Neural progenitor cell (in vitro differentiated cells): ENCODE results near the gene ZNF277. TPM values are rescaled to one million over a fixed set of nuclear protein-coding genes. Genes with fewer than 3 reads are reported as not detected.

Source experiments
- DNase-seq: peaks from one replicate; pipeline ENCODE4 v3.0.0-alpha.2; 2016; ENCODE audit warnings: low spot score
- H2AFZ ChIP-seq: fragments of 200-600 bp; sonication (generic); replicated peaks from 2 replicates; pipeline ENCODE4 v1.6.1; 2016; ENCODE audit warnings: antibody characterized with exemption
- H3F3A ChIP-seq: fragments of 200-600 bp; sonication (generic); 2 replicates; pipeline ENCODE4 v1.6.1; 2016; ENCODE audit warnings: antibody characterized with exemption, low read depth
- H3K27ac ChIP-seq: fragments of 200-600 bp; sonication (generic); 2 replicates; pipeline ENCODE4 v1.5.1; 2016; ENCODE audit warnings: mild to moderate bottlenecking
- H3K27me3 ChIP-seq: fragments of 200-600 bp; sonication (generic); 2 replicates; pipeline ENCODE4 v1.6.1; 2016; ENCODE audit warnings: mild to moderate bottlenecking, moderate library complexity
- H3K36me3 ChIP-seq: fragments of 200-600 bp; sonication (generic); 2 replicates; pipeline ENCODE4 v1.5.1; 2016
- H3K4me1 ChIP-seq: fragments of 200-600 bp; sonication (generic); 2 replicates; pipeline ENCODE4 v1.6.1; 2016; ENCODE audit warnings: mixed run types
- H3K4me2 ChIP-seq: fragments of 200-600 bp; sonication (generic); 2 replicates; pipeline ENCODE4 v1.6.1; 2016
- H3K4me3 ChIP-seq: fragments of 200-600 bp; sonication (generic); 2 replicates; pipeline ENCODE4 v1.5.1; 2016
- H3K79me2 ChIP-seq: fragments of 200-600 bp; sonication (generic); 2 replicates; pipeline ENCODE4 v1.6.1; 2016; ENCODE audit warnings: low read depth
- H3K9ac ChIP-seq: fragments of 200-600 bp; sonication (generic); 2 replicates; pipeline ENCODE4 v1.6.1; 2016
- H3K9me3 ChIP-seq: fragments of 200-600 bp; sonication (generic); 2 replicates; pipeline ENCODE4 v1.5.1; 2016; ENCODE audit warnings: low read depth
- H4K20me1 ChIP-seq: fragments of 200-600 bp; sonication (generic); 2 replicates; pipeline ENCODE4 v1.6.1; 2016; ENCODE audit warnings: low read depth
- H3K27ac Mint-ChIP-seq: 3 replicates; pipeline ENCODE4 v1.8.0; 2021; ENCODE audit warnings: mixed read lengths
- H3K27me3 Mint-ChIP-seq: 2 replicates; pipeline ENCODE4 v1.8.0; 2022; ENCODE audit warnings: low read depth, mild to moderate bottlenecking, inconsistent platforms, moderate library complexity, mixed read lengths; ENCODE audit not compliant: insufficient read depth
- H3K36me3 Mint-ChIP-seq: 3 replicates; pipeline ENCODE4 v1.8.0; 2021; ENCODE audit warnings: mixed read lengths
- H3K4me1 Mint-ChIP-seq: 3 replicates; pipeline ENCODE4 v1.8.0; 2021; ENCODE audit warnings: mixed read lengths
- H3K4me3 Mint-ChIP-seq: 3 replicates; pipeline ENCODE4 v1.8.0; 2021; ENCODE audit warnings: mild to moderate bottlenecking, moderate library complexity, mixed read lengths
- H3K9me3 Mint-ChIP-seq: 3 replicates; pipeline ENCODE4 v1.8.0; 2020; ENCODE audit warnings: mixed read lengths
- EZH2 ChIP-seq: fragments of 200-600 bp; sonication (generic); IDR thresholded peaks from 2 replicates; pipeline ENCODE4 v1.6.1; 2017; ENCODE audit warnings: antibody characterized with exemption, mild to moderate bottlenecking, moderate library complexity
- EZH2phosphoT487 ChIP-seq: fragments of 200-600 bp; sonication (generic); IDR thresholded peaks from 2 replicates; pipeline ENCODE4 v1.6.1; 2017; ENCODE audit warnings: antibody characterized with exemption
- total RNA-seq: library from RNA; depleted of rRNA; stranded (reverse); fragments of >200 nt; gene quantifications from 2 replicates; pipeline ENCODE4 v1.2.3, GENCODE V29; 2015; ENCODE audit warnings: low replicate concordance
- TF ChIP-seq, protein P1 (sequence below): fragments of 200-600 bp; sonication (generic); IDR thresholded peaks from 2 replicates; pipeline ENCODE4 v1.5.1; 2017; ENCODE audit warnings: antibody characterized with exemption, mild to moderate bottlenecking

ZNF277 gene
- total RNA-seq, 1 donor from 2014 or later = 55.5 TPM

DNA sequence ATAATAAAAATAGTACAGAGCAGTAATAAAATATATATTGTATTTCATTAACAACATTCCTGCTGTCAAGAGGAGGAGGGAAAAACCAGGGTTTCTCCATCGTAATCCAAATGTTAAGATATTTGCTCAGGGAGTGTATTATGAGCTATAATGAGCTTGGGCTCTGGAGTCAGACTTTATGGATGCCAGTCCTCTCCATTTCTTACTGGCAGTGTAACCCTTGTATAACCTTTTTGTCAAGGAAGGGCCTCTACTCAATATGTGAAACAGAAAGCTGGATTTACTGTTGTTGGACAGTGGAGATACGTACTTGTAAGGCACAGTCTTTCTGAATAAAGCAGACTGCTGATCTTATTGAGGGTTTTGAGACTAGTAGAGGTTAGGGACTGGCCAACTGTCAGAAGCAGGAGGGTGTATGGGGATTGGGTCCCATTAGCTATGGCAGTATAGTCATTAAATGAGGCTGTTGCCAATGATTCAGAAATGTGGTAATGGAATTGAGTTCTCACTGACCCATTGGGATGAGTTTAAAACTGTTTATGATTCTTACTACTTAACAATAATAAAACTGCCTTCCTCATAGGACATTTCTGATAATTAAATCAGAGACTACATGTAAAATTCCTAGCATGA, 56.5 kb downstream of the ZNF277 start:
- DNase-seq = no peak
- Mint-ChIP-seq H3K9me3 (no peaks in the 10 kb centered on the region), H3K4me1 (peaks cover 6% of the 10 kb centered on the region), H3K36me3 (no peaks in the 10 kb centered on the region), H3K27ac (no peak overlapping the region), H3K4me3 (no peak overlapping the region), H3K27me3 (no peaks in the 10 kb centered on the region)
- Histone ChIP-seq H3K9me3 (no peaks in the 10 kb centered on the region), H3F3A (no peaks in the 10 kb centered on the region), H3K4me1 (peaks cover 19% of the 10 kb centered on the region), H4K20me1 (peaks cover 9% of the 10 kb centered on the region), H2AFZ (no peak overlapping the region), H3K27ac (no peak overlapping the region), H3K4me3 (no peak overlapping the region), H3K9ac (no peak overlapping the region), H3K79me2 (peaks cover 6% of the 10 kb centered on the region), H3K4me2 (no peak overlapping the region), H3K36me3 (no peaks in the 10 kb centered on the region), H3K27me3 (no peaks in the 10 kb centered on the region)
- TF ChIP-seq, protein P1, sequence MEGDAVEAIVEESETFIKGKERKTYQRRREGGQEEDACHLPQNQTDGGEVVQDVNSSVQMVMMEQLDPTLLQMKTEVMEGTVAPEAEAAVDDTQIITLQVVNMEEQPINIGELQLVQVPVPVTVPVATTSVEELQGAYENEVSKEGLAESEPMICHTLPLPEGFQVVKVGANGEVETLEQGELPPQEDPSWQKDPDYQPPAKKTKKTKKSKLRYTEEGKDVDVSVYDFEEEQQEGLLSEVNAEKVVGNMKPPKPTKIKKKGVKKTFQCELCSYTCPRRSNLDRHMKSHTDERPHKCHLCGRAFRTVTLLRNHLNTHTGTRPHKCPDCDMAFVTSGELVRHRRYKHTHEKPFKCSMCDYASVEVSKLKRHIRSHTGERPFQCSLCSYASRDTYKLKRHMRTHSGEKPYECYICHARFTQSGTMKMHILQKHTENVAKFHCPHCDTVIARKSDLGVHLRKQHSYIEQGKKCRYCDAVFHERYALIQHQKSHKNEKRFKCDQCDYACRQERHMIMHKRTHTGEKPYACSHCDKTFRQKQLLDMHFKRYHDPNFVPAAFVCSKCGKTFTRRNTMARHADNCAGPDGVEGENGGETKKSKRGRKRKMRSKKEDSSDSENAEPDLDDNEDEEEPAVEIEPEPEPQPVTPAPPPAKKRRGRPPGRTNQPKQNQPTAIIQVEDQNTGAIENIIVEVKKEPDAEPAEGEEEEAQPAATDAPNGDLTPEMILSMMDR = no peak
- TF ChIP-seq EZH2phosphoT487 (no peak), EZH2 (no peak)

DNA sequence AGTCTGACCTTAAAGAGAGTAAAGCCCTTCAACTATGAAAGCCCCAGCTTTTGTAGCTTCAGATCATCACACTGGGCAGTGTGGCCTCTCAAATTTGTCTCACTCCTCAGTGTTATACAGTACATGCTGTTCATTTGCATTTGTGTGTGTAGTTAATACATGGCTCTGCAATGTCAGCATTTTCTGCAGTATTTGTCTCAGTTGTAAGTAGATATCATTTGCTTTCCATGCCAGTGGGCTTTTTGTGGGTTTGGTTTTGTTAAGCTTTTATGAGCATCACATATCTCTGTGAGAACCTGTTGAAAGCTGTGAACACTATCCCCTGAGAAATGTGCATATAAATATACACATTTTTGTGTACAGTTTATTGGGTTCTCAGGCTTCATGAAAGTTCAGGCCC, 57.0 kb downstream of the ZNF277 start:
- H3F3A ChIP-seq = no peaks in the 10 kb centered on the region
- no peaks in the 10 kb centered on the region for H3K36me3 ChIP-seq
- H3K4me2 ChIP-seq = no peak overlapping the region
- H3K4me1 Mint-ChIP-seq = peaks cover 6% of the 10 kb centered on the region
- H3K36me3 Mint-ChIP-seq = no peaks in the 10 kb centered on the region
- no peak overlapping the region for H3K4me3 Mint-ChIP-seq
- peaks cover under 1% of the 10 kb centered on the region for H3K79me2 ChIP-seq
- no peak overlapping the region for H3K9ac ChIP-seq
- H3K27ac Mint-ChIP-seq = no peak overlapping the region
- H3K27ac ChIP-seq = no peak overlapping the region
- H3K27me3 ChIP-seq = no peaks in the 10 kb centered on the region
- no peaks in the 10 kb centered on the region for H3K9me3 ChIP-seq
- no peaks in the 10 kb centered on the region for H3K9me3 Mint-ChIP-seq
- peaks cover 9% of the 10 kb centered on the region for H4K20me1 ChIP-seq
- no peaks in the 10 kb centered on the region for H3K27me3 Mint-ChIP-seq
- peaks cover 19% of the 10 kb centered on the region for H3K4me1 ChIP-seq
- no peak overlapping the region for H3K4me3 ChIP-seq
- no peak for DNase-seq
- TF ChIP-seq, protein P1 = no peak
- no peak for TF ChIP-seq EZH2
- no peak for TF ChIP-seq EZH2phosphoT487
- no peak overlapping the region for H2AFZ ChIP-seq

DNA sequence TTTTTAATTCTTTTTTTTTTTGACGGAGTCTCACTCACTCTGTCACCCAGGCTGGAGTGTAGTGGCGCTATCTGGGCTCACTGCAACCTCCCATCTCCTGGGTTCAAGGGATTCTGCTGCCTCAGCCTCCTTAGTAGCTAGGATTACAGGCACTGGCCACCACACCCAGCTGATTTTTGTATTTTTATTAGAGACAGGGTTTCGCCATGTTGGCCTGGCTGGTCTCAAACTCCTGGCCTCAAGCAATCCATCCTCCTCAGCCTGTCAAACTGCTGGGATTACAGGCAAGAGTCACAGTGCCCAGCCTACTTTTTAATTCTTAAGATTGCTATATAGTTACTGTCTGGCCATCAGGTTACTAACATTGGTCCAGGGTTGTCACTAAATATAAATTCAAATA, 59.6 kb downstream of the ZNF277 start:
- no peak overlapping the region for H3K4me3 Mint-ChIP-seq
- Histone ChIP-seq H3K27me3 (no peaks in the 10 kb centered on the region), H3K36me3 (no peaks in the 10 kb centered on the region), H3K79me2 (no peaks in the 10 kb centered on the region), H4K20me1 (peaks cover 5% of the 10 kb centered on the region), H3K4me2 (no peak overlapping the region), H3K4me1 (peaks cover 10% of the 10 kb centered on the region), H3F3A (no peaks in the 10 kb centered on the region), H2AFZ (no peak overlapping the region), H3K4me3 (no peak overlapping the region), H3K9ac (no peak overlapping the region), H3K27ac (no peak overlapping the region), H3K9me3 (no peaks in the 10 kb centered on the region)
- H3K27ac Mint-ChIP-seq = no peak overlapping the region
- peaks cover 3% of the 10 kb centered on the region for H3K4me1 Mint-ChIP-seq
- no peaks in the 10 kb centered on the region for H3K27me3 Mint-ChIP-seq
- TF ChIP-seq EZH2 (no peak), EZH2phosphoT487 (no peak)
- TF ChIP-seq, protein P1 = no peak
- H3K36me3 Mint-ChIP-seq = no peaks in the 10 kb centered on the region
- no peak for DNase-seq
- no peaks in the 10 kb centered on the region for H3K9me3 Mint-ChIP-seq
